Ammon's horn (tissue), 1 donor: ENCODE measurements around the gene MUC5AC.

Source experiments
- DNase-seq: peaks from one replicate; pipeline ENCODE4 v3.0.0-alpha.2; 2016; ENCODE audit warnings: low spot score

MUC5AC gene

GRCh38 chr11:1225386-1226225 is 67.9 kb downstream of the MUC5AC start:
- DNase-seq = no peak

GRCh38 chr11:1226226-1226985 is 68.7 kb downstream of the MUC5AC start:
- DNase-seq = no peak

- DNase-seq = no peak
Measured at GRCh38 chr11:1226986-1227550, 69.3 kb downstream of the MUC5AC start.

GRCh38 chr11:1227551-1228100 is 69.9 kb downstream of the MUC5AC start:
- DNase-seq = no peak

GRCh38 chr11:1228101-1228821 is 70.5 kb downstream of the MUC5AC start:
- no peak for DNase-seq

GRCh38 chr11:1228921-1229451 is 71.2 kb downstream of the MUC5AC start:
- no peak for DNase-seq

GRCh38 chr11:1229471-1230120 is 71.8 kb downstream of the MUC5AC start:
- no peak for DNase-seq

- no peak for DNase-seq
Measured at GRCh38 chr11:1230121-1230455, 72.3 kb downstream of the MUC5AC start.

- DNase-seq = no peak
Measured at GRCh38 chr11:1230456-1231395, 73.0 kb downstream of the MUC5AC start.

- DNase-seq = no peak
Measured at GRCh38 chr11:1231396-1232020, 73.8 kb downstream of the MUC5AC start.

- no peak for DNase-seq
Measured at GRCh38 chr11:1232021-1232882, 74.5 kb downstream of the MUC5AC start.

- DNase-seq = no peak
Measured at GRCh38 chr11:1232883-1233321, 75.1 kb downstream of the MUC5AC start.

GRCh38 chr11:1233351-1234053 is 75.7 kb downstream of the MUC5AC start:
- no peak for DNase-seq

- no peak for DNase-seq
Measured at GRCh38 chr11:1234054-1234720, 76.4 kb downstream of the MUC5AC start.

GRCh38 chr11:1234771-1235305 is 77.1 kb downstream of the MUC5AC start:
- DNase-seq = no peak

- no peak for DNase-seq
Measured at GRCh38 chr11:1235306-1235900, 77.7 kb downstream of the MUC5AC start.

GRCh38 chr11:1235901-1236315 is 78.2 kb downstream of the MUC5AC start:
- no peak for DNase-seq
